Panc1 (cell line): ENCODE data around the gene GMPR. TPM values are rescaled to one million over a fixed set of nuclear protein-coding genes. Genes with fewer than 3 reads are reported as not detected.

ENCODE experiments used
- ATAC-seq: fragments of 200-7000 bp; cut with Tn5 transposase; 2 replicates; pipeline ENCODE4 v1.9.1; 2020; ENCODE audit warnings: mild to moderate bottlenecking, moderate library complexity
- BruUV-seq: library from RNA; stranded (reverse); fragments of 400-500 nt; replicated peaks from 2 replicates; lab custom pipeline; 2021; lab: Mats Ljungman, UMichigan
- CTCF ChIA-PET: fragments of 300-600 bp; sonication (Branson Sonifier 250); formaldehyde crosslinking; loops from one replicate; lab custom pipeline; 2022; ENCODE audit warnings: antibody characterized with exemption; lab: Charles Lee
- POLR2A ChIA-PET: fragments of 300-600 bp; sonication (Branson Sonifier 250); formaldehyde crosslinking; loops from one replicate; lab custom pipeline; 2022; ENCODE audit warnings: antibody characterized with exemption; lab: Charles Lee
- DNase-seq: peaks from one replicate; pipeline ENCODE4 v3.0.0-alpha.2; 2010; ENCODE audit warnings: low read depth, low spot score
- H3K27ac ChIP-seq: 2 replicates; pipeline ENCODE4 v1.5.1; 2011; ENCODE audit warnings: mild to moderate bottlenecking, low read length, inconsistent platforms
- H3K27me3 ChIP-seq: fragments of 200-500 bp; sonication (Bioruptor generic); 2 replicates; pipeline ENCODE4 v1.6.0; 2014; ENCODE audit warnings: low read length, inconsistent platforms; ENCODE audit not compliant: control insufficient read depth, insufficient read depth
- H3K36me3 ChIP-seq: fragments of 200-500 bp; sonication (Bioruptor generic); 2 replicates; pipeline ENCODE4 v1.5.1; 2014; ENCODE audit warnings: inconsistent platforms, mild to moderate bottlenecking, low read length, moderate library complexity; ENCODE audit not compliant: control insufficient read depth, insufficient read depth
- H3K4me1 ChIP-seq: 2 replicates; pipeline ENCODE4 v1.5.1; 2011; ENCODE audit warnings: inconsistent platforms, mild to moderate bottlenecking, low read length, moderate library complexity; ENCODE audit not compliant: control insufficient read depth, insufficient read depth
- H3K4me3 ChIP-seq, 2 experiments: 2 replicates each; pipeline ENCODE4 v1.5.1; 2011 to 2012; ENCODE audit warnings: low read depth in 2 of 2, low read length in 2 of 2, mild to moderate bottlenecking in 2 of 2, inconsistent platforms in 1 of 2, moderate library complexity in 1 of 2
- H3K9me3 ChIP-seq: fragments of 200-500 bp; sonication (Bioruptor generic); 2 replicates; pipeline ENCODE4 v1.5.1; 2014; ENCODE audit warnings: low read depth, mild to moderate bottlenecking, inconsistent platforms, low read length, moderate library complexity; ENCODE audit not compliant: control insufficient read depth, insufficient read depth
- CTCF ChIP-seq: fragments of 450-650 bp; IDR thresholded peaks from 2 replicates; pipeline ENCODE4 v1.5.1; 2017; ENCODE audit warnings: mild to moderate bottlenecking
- POLR2AphosphoS5 ChIP-seq: IDR thresholded peaks from 2 replicates; pipeline ENCODE4 v1.6.1; 2012; ENCODE audit warnings: mild to moderate bottlenecking, low read depth, low read length, moderate library complexity
- REST ChIP-seq, 2 experiments: IDR thresholded peaks; 2 replicates each; pipeline ENCODE4 v1.6.1; 2011 to 2012; ENCODE audit warnings: low read depth in 2 of 2, control low read depth in 1 of 2, low read length in 1 of 2, mild to moderate bottlenecking in 1 of 2, moderate library complexity in 1 of 2; ENCODE audit not compliant: insufficient read depth in 1 of 2
- SIN3A ChIP-seq: IDR thresholded peaks from 2 replicates; pipeline ENCODE4 v1.6.1; 2012; ENCODE audit warnings: low read depth, mild to moderate bottlenecking, low read length, moderate library complexity, borderline replicate concordance; ENCODE audit not compliant: insufficient read depth
- TCF7L2 ChIP-seq: IDR thresholded peaks from 2 replicates; pipeline ENCODE4 v1.6.1; 2011; ENCODE audit warnings: mild to moderate bottlenecking, low read depth, low read length, inconsistent platforms
- in situ Hi-C: cut with HindIII; loops from 2 replicates; pipeline ENCODE4 v1.10.0; 2016; ENCODE audit warnings: low sequenced_read_pairs, low pct_unique_long_range_greater_than_20kb
- intact Hi-C: fragments of 100-400 bp; cut with micrococcal nuclease; formaldehyde crosslinking; loops from one replicate; pipeline ENCODE4 v1.10.0; 2022; ENCODE audit not compliant: unreplicated experiment
- total RNA-seq: library from RNA; stranded (reverse); gene quantifications from one replicate; pipeline ENCODE4 v1.2.1, GENCODE V29; 2021; ENCODE audit not compliant: unreplicated experiment

The GMPR gene
- total RNA-seq, 1 experiment from 2014 or later: 3.5 TPM

- ATAC-seq (no peak), DNase-seq (no peak)
- Histone ChIP-seq H3K4me3 (no peak overlapping the region), H3K27ac (no peak overlapping the region), H3K9me3 (no peaks in the 10 kb centered on the region), H3K27me3 (no peaks in the 10 kb centered on the region), H3K4me1 (no peaks in the 10 kb centered on the region), H3K36me3 (no peaks in the 10 kb centered on the region)
- POLR2A ChIA-PET: no interaction called here
- in situ Hi-C loops: no loop called here
- TF ChIP-seq CTCF (no peak), SIN3A (no peak), TCF7L2 (no peak), REST (IDR thresholded peaks at IDR 0.05; ENCODE audit: insufficient read depth in 1 of 2, low read depth in 2 of 2, low read length in 1 of 2) (no peak), POLR2AphosphoS5 (no peak)
- no TSS peak for BruUV-seq
- CTCF ChIA-PET: no interaction called here
- intact Hi-C loops: no loop called here
These were observed 61.5 kb downstream of the GMPR start for GRCh38 chr6:16299861-16300260.

- POLR2A ChIA-PET: no interaction called here
- H3K4me3 ChIP-seq: no peak overlapping the region
- no peak overlapping the region for H3K27ac ChIP-seq
- BruUV-seq: no TSS peak
- DNase-seq (no peak), ATAC-seq (no peak)
- intact Hi-C loops: no loop called here
- H3K9me3 ChIP-seq: no peaks in the 10 kb centered on the region
- no peaks in the 10 kb centered on the region for H3K4me1 ChIP-seq
- no peak for TF ChIP-seq TCF7L2
- no peak for TF ChIP-seq SIN3A
- TF ChIP-seq POLR2AphosphoS5: no peak
- TF ChIP-seq REST (IDR thresholded peaks at IDR 0.05; ENCODE audit: insufficient read depth in 1 of 2, low read depth in 2 of 2, low read length in 1 of 2): no peak
- no peak for TF ChIP-seq CTCF
- in situ Hi-C loops: no loop called here
- H3K36me3 ChIP-seq: no peaks in the 10 kb centered on the region; the same call in 1 of the 2 replicates
- CTCF ChIA-PET: interaction anchor here (0.7 kb wide), 1 partner anchor 24 kb away, joined by 3 read pairs; no protein-coding TSS in a partner anchor
- no peaks in the 10 kb centered on the region for H3K27me3 ChIP-seq
These were observed 63.1 kb downstream of the GMPR start for GRCh38 chr6:16301511-16301910.
